Esophagus (tissue), 2 donors: ENCODE data around the gene TEKTIP1. TPM values are rescaled to one million over a fixed set of nuclear protein-coding genes. Genes with fewer than 3 reads are reported as not detected.
A peak's percentile ranks its signal among the peaks of the same experiment; 100 is the strongest.
"Not testable (repeated sequence)": the region's sequence is repeated elsewhere in the genome, so short reads cannot be mapped to it uniquely, and the experiment has no call there.

Experiments
- H3K27ac ChIP-seq, 2 donors: one replicate each; pipeline ENCODE4 v1.5.1; 2013; ENCODE audit warnings: low read depth in 2 of 2, mild to moderate bottlenecking in 2 of 2, inconsistent platforms in 1 of 2, low read length in 1 of 2, moderate library complexity in 1 of 2
- H3K27me3 ChIP-seq, 2 donors: one replicate each; pipeline ENCODE4 v1.6.1; 2013; ENCODE audit warnings: low read length in 2 of 2, control low read depth in 1 of 2, mild to moderate bottlenecking in 1 of 2; ENCODE audit not compliant: insufficient read depth in 2 of 2, control insufficient read depth in 1 of 2
- H3K36me3 ChIP-seq, 2 donors: one replicate each; pipeline ENCODE4 v1.6.1; 2013; ENCODE audit warnings: low read length in 1 of 2; ENCODE audit not compliant: control insufficient read depth in 2 of 2, insufficient read depth in 2 of 2
- H3K4me1 ChIP-seq, 2 donors: one replicate each; pipeline ENCODE4 v1.6.1; 2013; ENCODE audit warnings: low read length in 1 of 2; ENCODE audit not compliant: control insufficient read depth in 2 of 2, insufficient read depth in 2 of 2
- H3K4me3 ChIP-seq, 2 donors: one replicate each; pipeline ENCODE4 v1.5.1; 2013; ENCODE audit warnings: low read length in 2 of 2, mild to moderate bottlenecking in 2 of 2, low read depth in 1 of 2, moderate library complexity in 1 of 2
- H3K9me3 ChIP-seq, 2 donors: one replicate each; pipeline ENCODE4 v1.6.1; 2013; ENCODE audit warnings: mild to moderate bottlenecking in 2 of 2, low read depth in 1 of 2, low read length in 1 of 2, moderate library complexity in 1 of 2; ENCODE audit not compliant: control insufficient read depth in 2 of 2, insufficient read depth in 1 of 2
- WGBS, 2 donors: extraction: QIAGEN DNeasy Blood & Tissue Kit; methylation state at CpG; one replicate each; pipeline ENCODE4 v1.1.7; 2013; 5-methylcytosine and 5-hydroxymethylcytosine counted together
- polyA plus RNA-seq, 2 donors: library from polyadenylated mRNA; stranded (reverse); fragments of 200-250 nt; gene quantifications; one replicate each; pipeline ENCODE4 v1.2.3, GENCODE V29; 2013
- donor health status: healthy with polysubstance abuse.
- donor health status: Bipolar disorder and iron deficiency.

Gene TEKTIP1
- polyA plus RNA-seq, 2 donors: 0.08 to 0.41 TPM

DNA sequence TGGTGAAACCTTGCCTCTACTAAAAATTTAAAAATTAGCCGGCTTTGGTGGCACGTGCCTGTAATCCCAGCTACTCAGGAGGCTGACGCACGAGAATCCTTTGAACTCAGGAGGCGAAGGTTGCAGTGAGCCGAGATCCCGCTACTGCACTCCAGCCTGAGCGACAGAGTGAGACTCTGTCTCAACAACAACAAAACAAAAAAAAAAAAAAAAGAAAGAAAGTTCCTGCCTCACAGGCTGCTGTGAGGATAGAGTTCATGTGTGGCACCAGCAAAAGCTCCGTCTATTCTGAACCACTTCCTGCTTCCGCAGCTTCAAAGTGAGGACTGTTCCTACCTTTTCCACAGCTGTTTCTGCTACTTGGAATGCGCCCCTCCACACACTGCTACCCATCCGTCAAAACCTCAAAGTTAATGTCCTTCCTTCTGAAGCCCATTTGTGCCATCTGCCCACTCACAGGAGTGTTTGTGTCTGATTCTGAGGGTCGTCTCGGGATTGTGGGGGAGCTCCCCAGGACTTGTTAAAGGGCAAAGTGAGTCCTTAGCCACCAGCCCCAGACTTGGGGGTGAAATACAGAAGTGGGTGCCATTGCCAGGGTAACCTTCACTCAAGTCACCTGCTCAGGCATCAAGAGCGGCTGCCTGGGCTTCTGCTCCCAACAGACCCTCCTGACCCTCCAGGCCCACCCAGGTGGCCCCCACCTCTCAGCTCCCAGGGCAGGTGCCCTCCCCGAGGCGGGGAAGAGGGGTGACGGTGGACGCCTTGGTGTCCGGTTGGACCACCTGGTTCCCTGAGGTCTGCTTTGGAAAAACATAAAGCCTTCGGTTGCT lies 15.5 kb downstream of the TEKTIP1 start:
- no peaks in the 10 kb centered on the region for H3K36me3 ChIP-seq
- H3K27ac ChIP-seq: peak overlapping the region; percentile 12 to 34
- H3K27me3 ChIP-seq: no peaks in the 10 kb centered on the region
- peaks cover 3 to 13% of the 10 kb centered on the region in 2 donors for H3K4me1 ChIP-seq
- 70 to 76% methylated on average over 21 of the region's 21 CpGs for WGBS, 2 donors
- no peaks in the 10 kb centered on the region for H3K9me3 ChIP-seq
- no peak overlapping the region for H3K4me3 ChIP-seq

DNA sequence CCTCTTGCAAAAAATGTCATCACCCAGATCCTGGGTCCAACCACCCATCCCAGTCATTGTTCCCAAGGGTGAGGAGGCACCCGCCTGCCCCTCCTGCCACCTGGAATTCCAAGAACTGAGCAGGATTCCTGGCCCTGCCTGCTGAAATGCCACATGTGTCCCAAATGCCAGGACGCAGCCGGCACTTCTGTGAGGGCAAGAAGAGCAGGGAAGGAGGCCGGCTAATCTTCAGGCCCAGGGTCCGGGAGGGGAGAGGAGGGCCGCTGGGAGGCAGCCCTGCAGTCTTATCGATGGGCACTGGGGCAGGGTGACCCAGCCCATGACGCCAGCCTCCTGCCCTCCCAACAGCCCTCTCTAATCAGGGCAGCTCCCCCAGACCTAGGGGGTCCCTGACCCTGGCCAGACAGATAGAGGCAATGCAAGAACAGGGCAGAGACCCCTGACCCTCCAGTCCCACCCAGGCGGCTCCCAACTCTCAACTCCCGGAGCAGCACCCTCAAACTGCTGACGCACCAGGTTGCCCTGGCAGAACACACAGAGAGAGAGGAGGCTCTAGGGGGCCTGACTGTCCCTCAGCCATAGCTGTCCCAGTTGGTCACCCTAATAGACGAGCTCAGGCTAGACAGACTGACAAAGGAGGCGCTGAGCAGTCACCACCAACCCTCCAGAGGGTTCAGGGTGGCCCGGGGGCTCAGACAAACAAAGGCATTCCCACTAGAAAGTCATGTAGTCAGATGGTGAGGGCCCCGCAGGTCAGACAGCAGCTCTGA lies 16.9 kb downstream of the TEKTIP1 start:
- Histone ChIP-seq H3K4me3 (peak overlapping the region; percentile 83 to 95), H3K27me3 (no peaks in the 10 kb centered on the region), H3K4me1 (peaks cover 3 to 13% of the 10 kb centered on the region in 2 donors), H3K9me3 (no peaks in the 10 kb centered on the region), H3K36me3 (no peaks in the 10 kb centered on the region), H3K27ac (no peak overlapping the region)
- WGBS, 2 donors: 74 to 75% methylated on average over 15 of the region's 15 CpGs

DNA sequence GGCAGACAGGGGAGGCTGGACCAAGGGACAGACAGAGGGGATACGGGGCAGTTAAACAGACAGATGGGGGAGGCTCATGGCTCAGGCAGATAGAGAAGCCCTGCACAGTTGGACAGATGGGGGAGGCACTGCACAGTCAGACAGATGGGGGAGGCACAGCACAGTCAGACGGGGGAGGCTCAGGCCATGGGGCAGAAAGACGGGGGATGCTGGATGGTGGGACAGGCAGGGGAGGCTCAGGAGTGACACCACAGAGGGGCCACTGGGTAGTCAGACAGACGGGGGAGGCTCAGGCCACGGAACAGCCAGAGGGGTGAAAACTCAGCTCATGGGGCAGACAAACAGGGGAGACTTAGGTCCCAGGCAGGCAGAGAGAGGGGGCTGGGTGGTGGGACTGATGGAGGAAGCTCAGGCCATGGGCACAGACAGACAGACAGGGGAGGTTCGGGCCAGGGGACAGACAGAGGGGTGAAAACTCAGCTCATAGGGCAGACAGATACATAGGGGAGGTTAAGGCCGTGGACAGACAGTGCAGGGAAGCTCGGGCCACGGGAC lies 17.5 kb downstream of the TEKTIP1 start:
- WGBS, 2 donors: 23 to 24% methylated on average over 9 of the region's 9 CpGs
- Histone ChIP-seq H3K27ac (peak overlapping the region in 1 of 2 donors; percentile 28), H3K9me3 (no peaks in the 10 kb centered on the region), H3K4me1 (peaks cover 3 to 13% of the 10 kb centered on the region in 2 donors), H3K36me3 (no peaks in the 10 kb centered on the region), H3K4me3 (peak overlapping the region; percentile 83 to 95), H3K27me3 (no peaks in the 10 kb centered on the region)

DNA sequence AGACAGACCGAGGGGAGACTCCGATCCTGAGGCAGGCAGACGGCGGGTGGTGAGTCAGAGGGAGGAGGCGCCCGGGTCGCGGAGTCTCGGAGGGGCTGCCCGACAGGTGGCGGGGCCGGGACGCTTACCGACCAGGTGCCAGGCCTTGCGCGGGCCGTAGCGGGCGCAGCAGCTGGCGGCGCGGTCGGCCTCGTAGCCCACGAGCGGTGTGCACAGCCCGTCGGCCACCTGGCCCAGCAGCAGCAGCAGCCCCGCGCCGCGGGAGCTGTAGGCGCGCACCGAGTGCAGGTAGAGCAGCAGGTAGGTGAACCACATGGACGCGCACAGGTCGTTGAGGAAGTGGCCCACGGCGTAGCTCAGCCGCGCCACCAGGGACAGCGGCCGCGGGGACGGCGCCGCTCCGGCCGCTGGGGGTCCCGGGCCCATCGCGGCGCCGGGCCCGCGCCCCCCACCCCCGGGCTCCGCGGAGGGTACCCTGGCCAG lies 18.0 kb downstream of the TEKTIP1 start:
- Histone ChIP-seq H3K36me3 (no peaks in the 10 kb centered on the region), H3K4me1 (peaks cover 3 to 13% of the 10 kb centered on the region in 2 donors)
- WGBS, 2 donors: 0 to 1% methylated on average over 33 to 60 of the region's 60 CpGs

DNA sequence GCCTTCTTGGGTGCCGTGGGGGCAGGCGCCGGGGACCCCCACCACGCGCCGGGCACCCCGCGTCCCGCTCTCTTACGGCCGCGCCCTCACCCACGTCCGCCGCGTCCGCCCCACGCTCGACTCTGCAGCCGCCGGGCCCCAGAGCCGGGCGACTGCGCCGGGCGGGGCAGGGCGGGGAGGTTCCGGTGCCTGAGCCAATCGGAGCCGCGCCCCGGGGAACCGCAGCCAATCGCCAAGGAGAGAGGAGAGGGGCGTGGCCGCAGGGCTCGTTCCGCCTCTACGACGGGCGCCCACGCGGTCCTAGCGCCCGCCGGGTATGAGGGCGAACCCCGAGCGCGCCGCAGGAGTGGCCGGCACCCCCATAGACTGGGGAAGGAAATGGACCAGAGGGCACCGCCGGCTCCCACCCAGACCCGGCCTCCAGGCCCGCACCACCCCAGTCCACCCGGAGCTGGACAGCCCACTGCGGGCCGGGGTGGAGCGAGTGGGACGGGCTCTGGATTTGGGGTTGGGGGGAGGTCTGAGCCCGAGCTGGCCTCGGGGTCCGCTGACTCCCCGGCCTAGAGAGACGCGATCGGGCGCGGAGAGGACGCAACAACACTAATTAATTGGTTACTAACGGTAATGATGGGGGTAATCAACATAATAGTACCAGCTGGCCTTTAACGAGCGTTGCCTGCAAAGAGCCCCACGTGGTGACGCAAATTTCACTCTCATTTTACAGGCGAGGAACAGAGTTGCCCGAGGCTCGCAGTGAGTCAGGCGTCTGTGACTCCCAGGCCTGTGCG lies 18.7 kb downstream of the TEKTIP1 start, which contains the start of gene MFSD12:
TSS of gene MFSD12 (minus strand) at position 126 of the 788 bp plus-strand sequence. CDS start 183 bp downstream, outside the sequence.
- Histone ChIP-seq H3K4me1 (peaks cover 3 to 13% of the 10 kb centered on the region in 2 donors), H3K27ac (peak within 1 kb of the TSS; percentile 59 to 65), H3K27me3 (no peaks in the 10 kb centered on the region), H3K9me3 (no peaks in the 10 kb centered on the region), H3K4me3 (peak within 1 kb of the TSS; percentile 83 to 95), H3K36me3 (no peaks in the 10 kb centered on the region)
- WGBS, 2 donors: 0 to 1% methylated on average over 60 to 81 of the region's 81 CpGs

More for the DNA sequence above, 18.0 kb downstream of the TEKTIP1 start:
- Histone ChIP-seq H3K27me3 (no peaks in the 10 kb centered on the region), H3K4me3 (peak overlapping the region; percentile 83 to 95), H3K9me3 (no peaks in the 10 kb centered on the region), H3K27ac (peak overlapping the region; percentile 59 to 65)

DNA sequence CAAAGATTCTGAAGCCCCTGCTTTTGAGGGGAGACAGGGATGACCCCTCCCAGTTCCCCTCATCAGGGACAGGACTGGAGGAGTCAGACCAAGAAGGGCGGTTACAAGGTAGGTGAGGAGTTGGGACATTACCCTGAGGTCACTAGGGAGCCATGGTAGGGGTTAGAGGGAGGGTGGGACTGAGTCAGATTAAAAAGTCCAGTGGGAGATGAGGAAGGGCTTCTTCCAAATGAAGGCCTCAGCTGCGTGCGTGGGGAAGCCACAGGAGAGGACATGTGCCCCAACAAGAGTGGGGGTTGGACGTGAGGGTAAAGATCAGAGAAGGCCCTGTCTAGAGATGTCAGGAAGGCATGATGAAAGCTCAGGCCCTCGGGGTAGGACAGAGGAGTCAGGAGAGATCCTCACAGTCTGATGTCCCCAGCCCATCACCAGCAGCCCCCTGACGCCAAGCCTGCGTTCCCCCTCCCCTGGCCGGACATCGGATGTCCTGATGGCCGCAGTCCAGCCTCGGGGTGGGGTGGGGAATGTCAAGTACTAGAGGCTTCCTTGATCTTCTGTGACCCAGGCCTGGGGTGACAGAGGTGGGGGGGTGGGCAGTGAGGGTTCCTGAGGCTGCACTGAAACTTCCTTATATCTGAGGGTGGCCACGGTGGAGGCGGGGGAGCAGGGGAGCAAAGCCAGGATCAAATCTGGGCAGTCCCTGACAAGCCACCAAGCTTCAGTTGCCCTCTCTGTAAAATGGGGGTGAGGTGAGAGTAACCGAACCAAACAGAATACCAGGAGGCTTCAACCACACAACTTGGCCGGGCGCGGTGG lies 24.9 kb downstream of the TEKTIP1 start:
- Histone ChIP-seq H3K27me3 (no peaks in the 10 kb centered on the region), H3K27ac (no peak overlapping the region), H3K9me3 (no peaks in the 10 kb centered on the region), H3K4me3 (no peak overlapping the region), H3K4me1 (peaks cover 0 to 4% of the 10 kb centered on the region in 2 donors), H3K36me3 (no peaks in the 10 kb centered on the region)
- WGBS, 2 donors: 80 to 82% methylated on average over 17 of the region's 17 CpGs

DNA sequence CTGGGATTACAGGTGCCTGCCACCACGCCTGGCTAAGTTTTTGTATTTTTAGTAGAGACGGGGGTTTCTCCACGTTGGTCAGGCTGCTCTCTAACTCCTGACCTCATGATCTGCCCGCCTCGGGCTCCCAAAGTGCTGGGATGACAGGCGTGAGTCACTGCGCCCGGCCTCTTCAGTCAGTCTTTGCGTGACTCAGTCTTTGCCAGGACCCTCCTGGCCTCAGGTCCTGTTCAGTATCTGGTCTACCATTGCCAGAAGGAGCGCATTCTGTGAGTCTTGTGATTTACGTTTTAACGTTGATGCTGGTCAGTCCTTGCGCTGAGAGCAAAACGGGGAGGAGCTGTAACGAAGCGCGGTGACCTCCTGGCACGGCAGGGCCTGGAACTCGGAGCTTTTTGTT lies 26.2 kb downstream of the TEKTIP1 start:
- no peaks in the 10 kb centered on the region for H3K9me3 ChIP-seq
- H3K4me3 ChIP-seq: no peak overlapping the region
- H3K36me3 ChIP-seq: no peaks in the 10 kb centered on the region
- H3K27me3 ChIP-seq: no peaks in the 10 kb centered on the region
- H3K27ac ChIP-seq: no peak overlapping the region
- WGBS, 2 donors: 85 to 89% methylated on average over 19 of the region's 19 CpGs
- H3K4me1 ChIP-seq: peaks cover 0 to 4% of the 10 kb centered on the region in 2 donors

DNA sequence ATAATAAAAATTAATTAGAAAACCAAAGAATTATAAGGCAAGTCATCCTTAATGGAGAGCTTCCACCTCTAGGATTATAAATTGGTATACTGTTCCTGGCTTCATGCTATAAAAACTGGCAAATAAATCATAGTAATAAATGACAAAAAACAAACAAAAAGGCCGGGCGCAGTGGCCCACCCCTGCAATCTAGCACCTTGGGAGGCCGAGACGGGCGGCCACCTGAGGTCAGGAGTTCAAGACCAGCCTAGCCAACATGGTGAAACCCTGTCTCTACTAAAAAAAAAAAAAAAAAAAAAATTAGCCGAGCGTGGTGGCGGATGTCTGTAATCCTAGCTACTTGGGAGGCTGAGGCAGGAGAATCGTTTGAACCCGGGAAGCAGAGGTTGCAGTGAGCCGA lies 31.1 kb downstream of the TEKTIP1 start:
- not testable (repeated sequence) for H3K27ac ChIP-seq, H3K36me3 ChIP-seq
- 77 to 86% methylated on average over 11 of the region's 11 CpGs for WGBS, 2 donors

More for the DNA sequence above, 31.1 kb downstream of the TEKTIP1 start:
- H3K9me3 ChIP-seq, H3K4me3 ChIP-seq, H3K27me3 ChIP-seq: not testable (repeated sequence)
- peaks cover 0 to 11% of the 10 kb centered on the region in 2 donors for H3K4me1 ChIP-seq
